Muscle layer of colon (tissue), 2 donors: Measurements from ENCODE around the gene MTAP.
A peak's percentile ranks its signal among the peaks of the same experiment; 100 is the strongest.

ENCODE experiments used
- H3K27ac ChIP-seq: one replicate; pipeline ENCODE4 v1.7.0; 2013; ENCODE audit warnings: low read depth, mild to moderate bottlenecking, low read length, moderate library complexity
- H3K27me3 ChIP-seq, 2 donors: one replicate each; pipeline ENCODE4 v1.7.0; 2013; ENCODE audit warnings: low read length in 2 of 2, mild to moderate bottlenecking in 2 of 2; ENCODE audit not compliant: insufficient read depth in 2 of 2, control insufficient read depth in 1 of 2
- H3K36me3 ChIP-seq: one replicate; pipeline ENCODE4 v1.7.0; 2013; ENCODE audit warnings: mild to moderate bottlenecking, low read length; ENCODE audit not compliant: insufficient read depth
- H3K4me1 ChIP-seq: one replicate; pipeline ENCODE4 v1.7.0; 2013; ENCODE audit warnings: mild to moderate bottlenecking, low read length; ENCODE audit not compliant: insufficient read depth
- H3K4me3 ChIP-seq, 2 donors: one replicate each; pipeline ENCODE4 v1.7.0; 2013; ENCODE audit warnings: low read length in 2 of 2, low read depth in 1 of 2, mild to moderate bottlenecking in 1 of 2, moderate library complexity in 1 of 2
- H3K9ac ChIP-seq: one replicate; pipeline ENCODE4 v1.7.0; 2013; ENCODE audit warnings: low read length
- H3K9me3 ChIP-seq: one replicate; pipeline ENCODE4 v1.7.0; 2013; ENCODE audit warnings: mild to moderate bottlenecking, low read length
- donor health status: abdominal sarcoma.
- donor health status: Adenocarcinoma of cecum.

Gene MTAP

DNA sequence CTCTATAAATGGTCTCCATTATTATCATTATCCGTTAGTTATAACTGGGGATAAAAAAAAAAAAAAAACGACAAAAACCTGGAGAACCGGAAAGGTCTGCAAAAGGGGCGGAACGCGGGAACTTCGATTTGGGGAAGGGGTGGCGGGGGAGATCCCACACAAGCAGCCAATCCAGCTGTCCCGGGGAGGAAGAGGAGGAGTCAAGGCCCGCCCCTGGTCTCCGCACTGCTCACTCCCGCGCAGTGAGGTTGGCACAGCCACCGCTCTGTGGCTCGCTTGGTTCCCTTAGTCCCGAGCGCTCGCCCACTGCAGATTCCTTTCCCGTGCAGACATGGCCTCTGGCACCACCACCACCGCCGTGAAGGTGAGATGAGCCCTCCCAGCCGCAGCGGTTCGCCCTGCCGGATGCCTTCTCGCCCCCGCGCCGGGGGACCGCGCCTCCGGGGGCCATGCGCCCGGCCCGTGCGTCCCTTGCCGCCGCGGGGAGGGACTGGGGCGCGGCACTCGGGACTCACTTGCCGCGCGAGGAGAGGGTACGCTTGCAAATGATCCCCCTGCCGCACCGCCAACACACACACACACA, at the start of gene MTAP:
Gene MTAP (plus strand): TSS at position 219 of the 583 bp plus-strand sequence. CDS start 113 bp downstream, at position 332.
- Histone ChIP-seq H3K9me3 (no peaks in the 10 kb centered on the region), H3K4me3 (peak within 1 kb of the TSS; percentile 87 to 88), H3K36me3 (no peaks in the 10 kb centered on the region), H3K27me3 (no peaks in the 10 kb centered on the region), H3K9ac (peak within 1 kb of the TSS; percentile 76), H3K27ac (peak within 1 kb of the TSS; percentile 83), H3K4me1 (peaks cover 36% of the 10 kb centered on the region)

DNA sequence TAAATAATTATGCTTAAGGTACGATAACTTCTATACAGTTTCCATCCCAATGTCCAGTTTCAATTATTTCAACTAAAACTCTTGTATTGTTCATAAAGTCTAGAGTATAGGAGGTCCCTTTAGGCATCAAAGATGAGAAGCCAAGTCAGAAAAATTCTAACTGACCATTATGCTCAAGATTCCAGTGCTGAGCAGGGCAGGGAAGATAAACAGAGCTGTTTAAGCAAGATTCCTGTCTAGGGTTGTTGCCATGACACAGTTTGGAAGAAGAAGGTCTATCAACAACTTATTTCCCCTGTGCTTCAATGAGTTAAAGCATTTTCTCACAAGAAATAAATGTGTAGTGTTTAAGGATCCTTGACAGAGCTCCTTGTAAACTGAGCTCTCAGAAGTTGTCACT, 48.9 kb upstream of the MTAP start:
- no peaks in the 10 kb centered on the region for H3K9me3 ChIP-seq

DNA sequence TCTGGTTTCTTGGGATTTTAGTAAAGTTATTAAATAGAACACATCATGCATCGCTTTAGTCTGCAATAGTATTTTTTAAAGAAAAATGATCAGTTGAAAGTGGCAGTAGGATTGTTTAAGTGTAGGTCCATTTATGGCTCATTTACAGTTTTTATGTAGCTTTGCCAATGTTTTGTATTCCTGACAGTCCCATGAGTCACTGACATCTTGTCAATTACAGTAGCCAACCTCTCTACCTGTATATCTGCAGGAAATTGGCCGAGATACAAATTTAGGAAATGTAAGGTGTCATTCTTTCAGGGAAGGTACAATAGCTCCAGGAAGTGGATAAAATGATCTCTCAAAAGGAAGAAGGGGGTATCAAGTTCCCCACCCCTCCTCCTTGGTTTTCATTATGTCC, 47.7 kb upstream of the MTAP start:
- H3K36me3 ChIP-seq = no peaks in the 10 kb centered on the region
- no peaks in the 10 kb centered on the region for H3K27me3 ChIP-seq
- no peak overlapping the region for H3K4me3 ChIP-seq
- H3K4me1 ChIP-seq = no peaks in the 10 kb centered on the region
- H3K27ac ChIP-seq = no peak overlapping the region
- no peaks in the 10 kb centered on the region for H3K9me3 ChIP-seq
- H3K9ac ChIP-seq = no peak overlapping the region

More for the DNA sequence above, 48.9 kb upstream of the MTAP start:
- no peak overlapping the region for H3K9ac ChIP-seq
- no peaks in the 10 kb centered on the region for H3K27me3 ChIP-seq
- H3K4me3 ChIP-seq = no peak overlapping the region
- H3K4me1 ChIP-seq = no peaks in the 10 kb centered on the region
- no peaks in the 10 kb centered on the region for H3K36me3 ChIP-seq
- H3K27ac ChIP-seq = no peak overlapping the region

DNA sequence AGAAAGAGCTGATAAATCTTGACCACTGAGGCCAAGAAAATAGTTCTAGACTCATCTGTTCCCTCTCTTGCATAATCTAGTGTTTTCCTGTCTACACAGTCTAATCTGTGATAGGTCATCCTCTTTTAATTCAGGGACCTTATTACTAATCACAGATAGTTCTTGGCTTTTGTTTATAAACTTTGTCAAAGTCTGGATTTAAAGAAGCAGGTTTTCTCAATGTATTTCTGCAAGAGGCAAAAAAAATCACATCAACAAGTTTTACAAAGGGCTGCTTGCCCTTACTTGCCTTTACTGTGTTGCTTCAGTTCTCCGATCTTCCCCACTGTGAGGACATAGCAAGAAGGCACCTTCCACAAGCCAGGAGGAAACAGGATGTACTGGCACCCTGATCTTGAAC, 43.9 kb upstream of the MTAP start:
- Histone ChIP-seq H3K4me1 (no peaks in the 10 kb centered on the region), H3K27me3 (no peaks in the 10 kb centered on the region), H3K27ac (no peak overlapping the region), H3K9ac (no peak overlapping the region), H3K36me3 (no peaks in the 10 kb centered on the region), H3K4me3 (no peak overlapping the region), H3K9me3 (no peaks in the 10 kb centered on the region)

DNA sequence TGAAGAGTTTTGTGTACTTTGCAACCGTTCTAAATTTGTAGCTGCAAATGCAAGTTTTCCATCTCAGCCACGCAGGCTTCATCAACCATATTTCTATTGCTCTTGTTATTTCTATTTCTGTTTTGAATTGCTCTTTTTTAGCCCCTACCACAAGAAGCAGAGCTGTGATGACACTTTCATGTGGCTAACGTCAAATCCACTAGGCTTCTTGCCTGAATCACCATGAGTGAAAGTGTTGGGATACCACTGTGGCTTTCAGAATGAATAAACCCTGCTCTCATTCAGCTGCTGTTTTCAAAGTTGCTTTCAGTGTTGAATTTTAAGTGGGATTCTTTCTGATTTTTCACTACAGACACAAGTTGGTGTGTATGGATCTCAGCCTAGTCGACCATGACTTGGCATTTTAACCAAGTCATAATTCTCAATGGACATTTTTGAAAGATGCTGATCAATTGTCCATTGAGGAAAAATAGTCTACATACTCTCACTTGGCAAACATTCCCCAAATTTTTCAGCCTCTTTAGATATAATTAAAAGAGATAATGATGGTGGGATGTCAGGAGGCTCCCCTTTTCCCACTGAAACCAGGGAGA, 41.0 kb upstream of the MTAP start:
- Histone ChIP-seq H3K4me1 (no peaks in the 10 kb centered on the region), H3K27ac (no peak overlapping the region), H3K9ac (no peak overlapping the region), H3K9me3 (no peaks in the 10 kb centered on the region), H3K27me3 (no peaks in the 10 kb centered on the region), H3K4me3 (no peak overlapping the region), H3K36me3 (no peaks in the 10 kb centered on the region)

DNA sequence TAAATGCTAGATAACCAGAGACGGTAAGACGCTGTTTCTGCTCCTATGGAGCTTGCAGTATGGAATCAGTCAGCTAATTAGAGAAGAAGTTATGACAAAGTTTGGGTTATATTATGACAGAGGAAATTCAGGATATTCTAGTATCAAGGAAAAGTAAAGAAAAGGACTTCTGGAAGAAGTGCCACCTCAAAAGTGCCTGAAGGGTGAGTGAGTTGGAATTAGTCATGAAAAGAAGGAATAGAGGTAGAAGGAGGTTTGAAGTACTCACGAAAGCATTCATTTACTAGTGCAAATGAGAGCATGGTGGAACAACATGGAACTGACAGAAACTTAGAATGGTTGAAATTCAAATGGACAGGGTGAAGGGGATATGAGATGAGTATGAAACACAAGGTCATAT, 40.4 kb upstream of the MTAP start:
- Histone ChIP-seq H3K36me3 (no peaks in the 10 kb centered on the region), H3K9me3 (no peaks in the 10 kb centered on the region), H3K4me1 (no peaks in the 10 kb centered on the region), H3K27ac (no peak overlapping the region), H3K4me3 (no peak overlapping the region), H3K9ac (no peak overlapping the region), H3K27me3 (no peaks in the 10 kb centered on the region)

DNA sequence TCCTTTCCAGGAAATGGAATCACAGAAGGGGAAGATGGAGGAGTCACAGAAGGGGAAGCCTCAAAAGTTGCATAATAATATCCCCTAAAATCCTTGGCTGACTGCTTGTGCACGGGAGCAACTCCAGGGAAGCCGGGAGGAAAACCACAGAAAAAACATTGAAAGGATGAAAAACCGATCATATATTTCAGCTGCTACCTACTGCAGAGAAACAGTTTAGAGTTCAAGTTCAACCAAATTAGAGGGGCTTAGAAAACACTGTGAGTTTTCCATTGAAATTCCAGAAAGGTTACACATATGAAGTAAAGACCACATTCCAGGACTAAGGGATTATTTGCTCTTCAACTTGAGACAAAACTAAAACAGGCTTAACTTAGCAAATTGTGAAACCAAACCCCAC, 37.6 kb upstream of the MTAP start:
- no peaks in the 10 kb centered on the region for H3K9me3 ChIP-seq
- H3K9ac ChIP-seq = no peak overlapping the region
- H3K4me1 ChIP-seq = no peaks in the 10 kb centered on the region
- H3K4me3 ChIP-seq = no peak overlapping the region
- H3K27me3 ChIP-seq = no peaks in the 10 kb centered on the region
- no peaks in the 10 kb centered on the region for H3K36me3 ChIP-seq
- no peak overlapping the region for H3K27ac ChIP-seq

DNA sequence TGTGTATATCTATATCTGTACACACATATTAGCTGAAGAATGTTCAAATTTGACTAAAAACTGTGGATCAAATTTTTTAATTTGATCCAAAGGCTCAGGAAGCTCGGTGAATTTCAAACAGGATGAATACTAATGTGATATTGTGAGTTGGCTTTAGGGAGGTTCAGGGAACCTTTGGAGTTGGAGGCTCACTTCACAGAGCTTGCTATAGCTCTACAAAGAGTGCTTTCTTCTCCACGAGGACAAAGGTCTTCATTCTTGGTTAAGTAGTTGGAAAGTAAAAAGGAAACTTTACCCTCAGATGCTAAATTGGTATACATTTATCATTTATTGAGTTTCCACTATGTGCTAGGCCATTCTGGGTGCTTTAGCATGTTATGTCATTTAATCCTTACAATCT, 36.3 kb upstream of the MTAP start:
- H3K27ac ChIP-seq = no peak overlapping the region
- no peaks in the 10 kb centered on the region for H3K4me1 ChIP-seq

DNA sequence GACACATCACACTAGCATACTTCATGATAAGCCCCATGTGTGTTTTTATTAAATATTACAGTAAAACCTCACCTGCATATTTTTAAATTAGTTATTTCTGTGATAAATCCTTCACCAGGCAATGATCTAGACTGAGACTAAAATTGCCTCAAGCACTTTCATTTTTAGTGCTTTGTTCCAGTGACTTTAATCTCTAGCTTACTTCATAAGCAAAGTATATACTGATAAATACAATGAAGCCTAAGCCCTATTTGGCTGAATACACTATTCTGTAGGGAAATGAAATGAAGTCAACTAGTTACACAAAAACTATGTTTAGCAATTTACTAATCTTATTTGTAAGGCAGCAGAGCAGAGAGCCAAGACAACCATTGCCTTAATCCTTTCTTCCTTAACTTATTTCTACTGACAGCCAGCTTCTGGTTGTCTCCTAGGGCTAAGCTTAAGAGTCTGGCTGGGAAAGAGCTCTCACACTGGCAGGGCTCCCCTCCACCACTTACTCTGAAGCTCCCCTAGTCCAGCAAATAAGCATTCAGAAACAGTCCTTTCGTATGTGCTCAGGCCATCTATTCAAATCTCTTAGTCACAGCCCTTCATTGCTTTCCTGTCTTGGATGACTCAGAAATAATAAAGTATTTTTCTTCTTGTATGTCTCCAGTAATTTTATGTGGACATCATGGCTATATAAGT, 31.4 kb upstream of the MTAP start:
- Histone ChIP-seq H3K4me3 (no peak overlapping the region), H3K9ac (no peak overlapping the region), H3K27me3 (no peaks in the 10 kb centered on the region), H3K9me3 (no peaks in the 10 kb centered on the region), H3K27ac (no peak overlapping the region), H3K4me1 (no peaks in the 10 kb centered on the region), H3K36me3 (no peaks in the 10 kb centered on the region)

More for the DNA sequence above, 36.3 kb upstream of the MTAP start:
- Histone ChIP-seq H3K27me3 (no peaks in the 10 kb centered on the region), H3K36me3 (no peaks in the 10 kb centered on the region), H3K9me3 (no peaks in the 10 kb centered on the region), H3K9ac (no peak overlapping the region), H3K4me3 (no peak overlapping the region)

DNA sequence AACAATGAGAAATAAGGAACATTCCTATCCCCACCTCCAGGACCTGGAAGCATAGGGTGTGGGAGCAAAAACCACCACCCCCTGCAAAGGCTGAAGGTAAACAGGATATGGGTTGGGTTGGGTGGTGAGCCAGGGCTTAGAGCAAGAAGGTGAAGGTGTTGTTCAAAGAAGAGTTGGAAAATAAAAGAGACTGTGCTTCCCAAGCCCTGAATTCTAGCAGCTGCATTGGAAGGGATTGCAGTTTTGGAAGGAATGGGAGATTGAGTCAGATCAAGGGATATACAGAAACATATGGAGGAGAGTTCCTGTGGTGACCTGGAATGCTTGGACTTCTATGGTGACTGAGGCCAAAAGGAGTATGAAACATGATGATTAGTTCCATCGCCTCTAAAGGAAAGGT, 24.7 kb upstream of the MTAP start:
- H3K4me3 ChIP-seq = no peak overlapping the region
- H3K4me1 ChIP-seq = no peaks in the 10 kb centered on the region
- no peaks in the 10 kb centered on the region for H3K27me3 ChIP-seq
- H3K9ac ChIP-seq = no peak overlapping the region
- H3K27ac ChIP-seq = no peak overlapping the region
- no peaks in the 10 kb centered on the region for H3K9me3 ChIP-seq
- no peaks in the 10 kb centered on the region for H3K36me3 ChIP-seq

DNA sequence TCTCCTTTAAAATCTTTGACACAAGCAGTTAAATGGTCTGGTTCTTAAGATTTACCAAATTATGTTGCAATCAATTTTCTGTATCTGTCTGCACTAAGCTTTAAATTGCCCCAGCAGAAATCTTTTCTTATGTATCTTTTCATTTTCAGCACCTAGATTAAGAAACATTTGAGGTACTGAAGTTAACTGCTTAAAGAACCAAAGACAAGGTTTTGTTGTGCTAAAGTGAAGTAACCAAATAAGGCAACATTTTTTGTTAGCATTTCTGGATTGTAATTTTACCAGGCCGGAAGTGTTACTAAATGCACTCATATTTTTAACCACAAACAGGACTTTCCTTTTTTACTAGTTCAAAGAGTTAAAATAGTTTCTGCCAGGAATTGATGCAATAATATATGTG, 24.1 kb upstream of the MTAP start:
- Histone ChIP-seq H3K4me1 (no peaks in the 10 kb centered on the region), H3K9ac (no peak overlapping the region), H3K27ac (no peak overlapping the region), H3K9me3 (no peaks in the 10 kb centered on the region), H3K27me3 (no peaks in the 10 kb centered on the region), H3K36me3 (no peaks in the 10 kb centered on the region), H3K4me3 (no peak overlapping the region)

DNA sequence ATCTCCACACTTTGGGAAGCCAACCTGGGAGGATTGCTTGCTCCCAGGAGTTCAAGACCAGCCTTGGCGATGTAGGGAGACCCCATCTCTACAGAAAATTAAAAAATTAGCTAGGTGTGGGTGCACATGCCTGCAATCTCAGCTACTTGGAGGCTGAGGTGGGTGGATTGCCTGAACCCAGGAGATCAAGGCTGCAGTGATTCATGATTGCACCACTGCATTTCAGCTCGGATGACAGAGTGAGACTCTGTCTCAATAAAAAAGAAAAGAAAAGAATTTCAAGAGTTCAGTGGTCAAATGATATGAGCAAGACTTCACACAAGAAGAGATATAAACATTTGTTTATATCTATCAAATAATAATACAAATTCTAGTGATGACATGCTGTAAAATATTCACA, 23.0 kb upstream of the MTAP start:
- Histone ChIP-seq H3K27me3 (no peaks in the 10 kb centered on the region), H3K9me3 (no peaks in the 10 kb centered on the region), H3K4me1 (no peaks in the 10 kb centered on the region), H3K4me3 (no peak overlapping the region), H3K9ac (no peak overlapping the region), H3K27ac (no peak overlapping the region), H3K36me3 (no peaks in the 10 kb centered on the region)
